ENCODE measurements around the gene DUSP12. TPM values are rescaled to one million over a fixed set of nuclear protein-coding genes. Genes with fewer than 3 reads are reported as not detected.

Gene DUSP12
- total and polyA plus RNA-seq, 4 donors, result 7.9 to 18.2 (median 12.5) TPM

DNA sequence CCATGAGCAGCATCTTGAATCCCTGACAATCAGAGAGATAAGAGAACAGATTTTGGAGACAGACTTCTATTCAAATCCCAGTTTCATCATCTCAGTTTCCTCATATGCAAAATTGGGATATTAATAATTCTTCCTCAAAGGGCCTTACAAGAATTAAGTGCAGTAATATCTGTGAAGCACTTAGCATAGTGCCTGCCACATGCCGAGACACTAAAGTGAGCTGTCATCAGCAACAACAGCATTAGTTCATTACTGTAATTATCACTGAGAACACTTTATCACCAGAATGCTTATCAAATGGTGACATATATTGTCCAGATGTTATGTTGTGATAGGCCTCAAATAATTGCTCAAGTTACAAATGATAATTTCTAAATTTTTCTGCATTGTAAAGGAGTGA, 29.2 kb upstream of the DUSP12 start (continued):
- TF ChIP-seq CTCF (IDR thresholded peaks at IDR 0.05; ENCODE audit: low read depth, low read length, missing input control), result no peak
- no peak for TF ChIP-seq HNF4A (conservative IDR thresholded peaks at IDR 0.05)
- no peak for TF ChIP-seq FOXA2 (IDR thresholded peaks at IDR 0.05)
- no peak for TF ChIP-seq MAX (IDR thresholded peaks at IDR 0.05)

DNA sequence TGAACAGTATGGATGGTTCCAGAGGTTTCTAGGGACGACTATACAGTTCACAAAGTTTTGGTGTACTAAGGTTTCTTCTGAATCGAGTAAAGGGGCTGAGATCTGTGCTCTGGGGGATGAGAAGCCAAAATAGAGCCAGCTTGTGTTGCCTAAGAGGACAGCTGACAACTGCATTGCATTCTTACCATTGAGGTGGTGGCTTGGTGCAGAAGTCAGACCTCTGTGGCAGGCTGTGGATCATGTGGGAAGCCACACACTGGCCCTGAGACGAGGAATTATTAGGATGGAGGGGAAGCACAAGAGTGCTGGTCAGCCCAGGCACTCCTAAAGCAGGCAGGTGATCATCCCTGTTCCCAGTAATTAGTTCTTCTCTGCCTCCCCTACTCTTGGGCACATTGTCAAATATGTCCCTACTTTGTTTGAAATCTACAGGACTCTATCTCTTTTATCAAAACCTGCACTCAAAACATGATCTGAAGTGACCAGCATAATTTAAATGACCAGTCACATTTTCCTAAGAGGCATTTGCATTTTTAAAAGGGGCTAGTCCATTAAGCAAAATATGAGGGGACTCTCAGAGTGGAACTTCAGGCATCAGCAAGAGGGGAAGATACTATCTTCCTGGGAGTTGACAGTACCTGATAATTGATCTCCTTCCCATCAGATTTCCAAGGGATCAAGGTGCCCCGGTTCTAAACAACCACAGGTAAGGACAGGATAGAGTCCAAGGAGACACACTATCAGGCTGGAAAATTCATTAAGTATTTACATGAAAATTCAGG, 28.4 kb upstream of the DUSP12 start, which contains the start of gene FCRLB:
Gene FCRLB (plus strand): TSS at position 589 of the 782 bp plus-strand sequence. CDS start 1,129 bp downstream, outside the sequence.
- Histone ChIP-seq H3K9ac (ENCODE audit: low read depth in 1 of 2, low read length in 2 of 2) (no peak within 1 kb of the TSS), H3K27ac (ENCODE audit: low read depth in 1 of 2, low read length in 2 of 2) (no peak within 1 kb of the TSS), H3K36me3 (ENCODE audit: control insufficient read depth in 4 of 4, insufficient read depth in 3 of 4, low read depth in 1 of 4, low read length in 3 of 4) (no peaks in the 10 kb centered on the region), H3K4me3 (ENCODE audit: low read depth in 1 of 3, low read length in 3 of 3) (no peak within 1 kb of the TSS), H3K9me3 (ENCODE audit: control insufficient read depth in 4 of 4, low read length in 3 of 4) (no peaks in the 10 kb centered on the region), H3K27me3 (ENCODE audit: control insufficient read depth in 4 of 4, insufficient read depth in 4 of 4, low read length in 3 of 4) (no peaks in the 10 kb centered on the region), H3K4me1 (ENCODE audit: control insufficient read depth in 4 of 4, insufficient read depth in 4 of 4, low read length in 3 of 4) (peaks cover 2 to 7% (median 5%) of the 10 kb centered on the region in 4 donors)
- WGBS, result 59% methylated on average over 4 of the region's 4 CpGs
- TF ChIP-seq MAX (IDR thresholded peaks at IDR 0.05) (no peak), JUND (IDR thresholded peaks at IDR 0.05) (no peak), SP1 (IDR thresholded peaks at IDR 0.05) (no peak), REST (IDR thresholded peaks at IDR 0.05) (no peak), FOXA1 (IDR thresholded peaks at IDR 0.05) (no peak), HNF4G (IDR thresholded peaks at IDR 0.05) (no peak), EGR1 (IDR thresholded peaks at IDR 0.05; ENCODE audit: low read depth in 2 of 2) (no peak), HNF4A (conservative IDR thresholded peaks at IDR 0.05) (no peak), FOXA2 (IDR thresholded peaks at IDR 0.05) (no peak), YY1 (IDR thresholded peaks at IDR 0.05) (no peak), CTCF (IDR thresholded peaks at IDR 0.05; ENCODE audit: low read depth, low read length, missing input control) (no peak), TAF1 (conservative IDR thresholded peaks at IDR 0.05) (no peak), ATF3 (IDR thresholded peaks at IDR 0.05) (no peak), GABPA (IDR thresholded peaks at IDR 0.05 in 1 of 2, conservative IDR thresholded peaks at IDR 0.05 in 1 of 2) (no peak), RAD21 (IDR thresholded peaks at IDR 0.05) (no peak), NR2F2 (IDR thresholded peaks at IDR 0.05) (no peak)
- TF ChIP-seq, protein P1, sequence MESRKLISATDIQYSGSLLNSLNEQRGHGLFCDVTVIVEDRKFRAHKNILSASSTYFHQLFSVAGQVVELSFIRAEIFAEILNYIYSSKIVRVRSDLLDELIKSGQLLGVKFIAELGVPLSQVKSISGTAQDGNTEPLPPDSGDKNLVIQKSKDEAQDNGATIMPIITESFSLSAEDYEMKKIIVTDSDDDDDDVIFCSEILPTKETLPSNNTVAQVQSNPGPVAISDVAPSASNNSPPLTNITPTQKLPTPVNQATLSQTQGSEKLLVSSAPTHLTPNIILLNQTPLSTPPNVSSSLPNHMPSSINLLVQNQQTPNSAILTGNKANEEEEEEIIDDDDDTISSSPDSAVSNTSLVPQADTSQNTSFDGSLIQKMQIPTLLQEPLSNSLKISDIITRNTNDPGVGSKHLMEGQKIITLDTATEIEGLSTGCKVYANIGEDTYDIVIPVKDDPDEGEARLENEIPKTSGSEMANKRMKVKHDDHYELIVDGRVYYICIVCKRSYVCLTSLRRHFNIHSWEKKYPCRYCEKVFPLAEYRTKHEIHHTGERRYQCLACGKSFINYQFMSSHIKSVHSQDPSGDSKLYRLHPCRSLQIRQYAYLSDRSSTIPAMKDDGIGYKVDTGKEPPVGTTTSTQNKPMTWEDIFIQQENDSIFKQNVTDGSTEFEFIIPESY (IDR thresholded peaks at IDR 0.05), result no peak
- DNase-seq (ENCODE audit: low spot score), result no peak
